ENCODE results near the gene INVS.

GRCh38 chr9:100098046-100098886 lies 777 bp upstream of the INVS start:
- no peak for TF ChIP-seq CTCF (IDR thresholded peaks at IDR 0.05; ENCODE audit: low read depth, low read length, poor library complexity, severe bottlenecking)
- no peak for TF ChIP-seq EZH2phosphoT487 (IDR thresholded peaks at IDR 0.05; ENCODE audit: borderline replicate concordance, low read length)
